B cell (primary cell): ENCODE measurements around the gene WFDC10B.

ENCODE experiments used
- CTCF ChIP-seq: fragments of 200-600 bp; IDR thresholded peaks from one replicate; pipeline ENCODE4 v1.8.0; 2022; ENCODE audit warnings: antibody characterized with exemption, mild to moderate bottlenecking
- EZH2 ChIP-seq: IDR thresholded peaks from 2 replicates; pipeline ENCODE4 v1.6.1; 2012; ENCODE audit warnings: borderline replicate concordance, low read depth, mild to moderate bottlenecking, moderate library complexity, low read length; ENCODE audit not compliant: insufficient read depth, poor library complexity, severe bottlenecking

GRCh38 chr20:45727044-45727443 lies 22.2 kb upstream of the WFDC10B start:
- TF ChIP-seq CTCF (no peak), EZH2 (no peak)
